Naive B cell (primary cell): ENCODE results near the gene TNIK. TPM values are rescaled to one million over a fixed set of nuclear protein-coding genes. Genes with fewer than 3 reads are reported as not detected.
"Not testable (repeated sequence)": the region's sequence is repeated elsewhere in the genome, so short reads cannot be mapped to it uniquely, and the experiment has no call there.

Experiments
- ATAC-seq, 2 donors: fragments of 150-1000 bp; cut with Tn5 transposase; 2 replicates each; pipeline ENCODE4 v1.10.0; 2021; ENCODE audit warnings: low read depth in 2 of 2, mild to moderate bottlenecking in 2 of 2, moderate library complexity in 2 of 2
- DNase-seq: peaks from one replicate; pipeline ENCODE4 v3.0.0; 2022
- H3K27ac Mint-ChIP-seq, 6 donors: one replicate each; pipeline ENCODE4 v1.8.0; 2020 to 2022; ENCODE audit warnings: mild to moderate bottlenecking in 6 of 6, mixed read lengths in 6 of 6, moderate library complexity in 5 of 6, inconsistent platforms in 2 of 6
- H3K27me3 Mint-ChIP-seq, 3 donors: one replicate each; pipeline ENCODE4 v1.8.0; 2021 to 2022; ENCODE audit warnings: mixed read lengths in 3 of 3, mild to moderate bottlenecking in 1 of 3
- H3K36me3 Mint-ChIP-seq, 2 donors: one replicate each; pipeline ENCODE4 v1.8.0; 2020 to 2022; ENCODE audit warnings: mixed read lengths in 2 of 2, inconsistent platforms in 1 of 2, mild to moderate bottlenecking in 1 of 2
- H3K4me1 Mint-ChIP-seq, 3 donors: one replicate each; pipeline ENCODE4 v1.8.0; 2020 to 2022; ENCODE audit warnings: mixed read lengths in 3 of 3, inconsistent platforms in 1 of 3, mild to moderate bottlenecking in 1 of 3, moderate library complexity in 1 of 3
- H3K4me3 Mint-ChIP-seq, 8 donors: one replicate each; pipeline ENCODE4 v1.8.0; 2020 to 2022; ENCODE audit warnings: mild to moderate bottlenecking in 8 of 8, mixed read lengths in 8 of 8, moderate library complexity in 8 of 8, inconsistent platforms in 2 of 8
- H3K9me3 Mint-ChIP-seq, 7 donors: one replicate each; pipeline ENCODE4 v1.8.0; 2020 to 2022; ENCODE audit warnings: mixed read lengths in 7 of 7, mild to moderate bottlenecking in 5 of 7, inconsistent platforms in 2 of 7, moderate library complexity in 1 of 7
- polyA plus RNA-seq, 6 donors: library from polyadenylated mRNA; unstranded; fragments of 300-500 nt; fragmentation: Illumina TruSeq; gene quantifications; one replicate each; pipeline ENCODE4 v1.2.3, GENCODE V29; 2021; ENCODE audit warnings: low read depth in 6 of 6

The TNIK gene
- polyA plus RNA-seq, 6 donors from 2014 or later = 0.58 to 1.8 (median 1.1) TPM; not detected in 1

DNA sequence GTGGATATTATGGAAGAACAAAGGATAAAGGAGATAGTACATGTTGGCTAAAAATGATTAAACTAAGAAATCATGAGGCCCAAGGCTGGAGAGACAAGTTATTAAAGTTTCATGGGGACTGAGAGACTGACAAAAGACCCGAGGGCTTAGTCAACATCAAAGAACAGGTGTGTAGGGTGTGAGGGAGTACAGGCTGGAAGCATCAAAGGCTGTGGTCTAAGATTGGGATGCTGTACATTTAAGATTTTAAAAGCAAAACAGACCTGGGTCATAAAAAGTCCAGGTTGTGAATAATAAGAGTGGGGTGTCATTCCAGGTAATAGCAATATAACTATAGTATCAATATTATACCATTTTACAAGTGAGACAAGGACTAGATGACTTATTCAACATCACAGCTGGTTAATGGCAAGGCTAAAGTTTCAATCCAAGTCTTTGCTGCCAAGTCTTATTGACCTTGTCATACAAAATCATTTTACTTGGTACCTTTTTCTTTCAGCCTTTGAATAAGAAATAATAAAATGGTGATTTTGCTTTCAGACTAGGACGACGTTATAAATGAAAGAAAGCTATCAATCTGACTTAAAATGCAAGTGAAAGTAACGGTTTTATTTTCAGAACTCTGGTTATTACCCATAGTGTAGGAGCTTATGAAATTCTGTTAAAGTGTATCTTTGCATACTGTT lies 211.6 kb downstream of the TNIK start:
- Mint-ChIP-seq H3K27ac (no peak overlapping the region), H3K9me3 (no peaks in the 10 kb centered on the region), H3K4me1 (peaks cover 0 to under 1% (median 0%) of the 10 kb centered on the region in 3 donors), H3K27me3 (no peaks in the 10 kb centered on the region), H3K4me3 (no peak overlapping the region), H3K36me3 (no peaks in the 10 kb centered on the region)
- ATAC-seq (no peak), DNase-seq (no peak)

DNA sequence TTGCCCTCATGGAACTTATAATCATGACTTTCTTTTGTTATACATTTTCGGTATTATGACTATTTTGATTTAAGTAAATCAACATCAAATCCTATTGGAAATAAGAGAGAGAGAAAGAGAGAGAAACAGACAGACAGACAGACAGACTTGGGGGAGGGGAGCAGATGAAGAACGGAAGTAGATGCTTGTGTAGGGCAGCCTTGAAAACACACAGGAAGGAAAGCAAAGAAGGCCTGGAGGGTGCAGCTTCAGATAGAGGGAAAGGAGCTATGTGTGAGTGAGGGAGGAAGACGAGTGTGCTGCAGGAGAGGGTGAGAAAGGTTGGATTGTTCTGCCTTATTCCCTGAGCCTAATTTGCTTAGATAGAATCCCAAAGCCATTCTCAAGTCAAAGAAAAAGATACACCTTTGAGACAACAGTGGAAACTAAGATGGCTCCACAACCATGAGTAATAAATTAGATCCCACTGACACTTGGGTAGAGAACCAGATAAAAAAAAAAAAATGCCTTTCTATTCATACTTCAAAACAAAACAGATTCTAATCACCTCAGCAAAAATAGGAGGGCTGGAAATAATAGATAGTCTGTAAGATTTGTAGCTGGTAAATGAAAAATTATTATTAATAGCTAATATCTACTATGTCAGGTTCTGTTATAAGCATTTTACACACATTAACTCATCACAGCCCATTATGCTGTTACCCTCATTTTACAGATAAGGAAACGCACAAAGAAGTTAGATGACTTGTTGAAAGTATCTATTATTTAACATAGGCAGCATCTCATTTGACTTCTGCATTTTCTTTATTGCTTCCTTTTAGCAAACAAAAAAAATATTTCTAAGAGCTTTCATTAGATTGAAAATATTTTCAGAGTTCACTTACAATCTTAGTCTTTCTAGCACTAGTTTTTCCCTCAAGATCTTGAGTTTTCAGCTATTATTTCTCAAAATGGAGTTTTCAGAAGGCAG lies 214.1 kb downstream of the TNIK start:
- Mint-ChIP-seq H3K4me3 (no peak overlapping the region), H3K4me1 (no peaks in the 10 kb centered on the region), H3K27me3 (no peaks in the 10 kb centered on the region), H3K27ac (no peak overlapping the region), H3K36me3 (no peaks in the 10 kb centered on the region), H3K9me3 (peaks cover 0 to 4% (median 0%) of the 10 kb centered on the region in 7 donors)
- ATAC-seq (no peak), DNase-seq (no peak)

DNA sequence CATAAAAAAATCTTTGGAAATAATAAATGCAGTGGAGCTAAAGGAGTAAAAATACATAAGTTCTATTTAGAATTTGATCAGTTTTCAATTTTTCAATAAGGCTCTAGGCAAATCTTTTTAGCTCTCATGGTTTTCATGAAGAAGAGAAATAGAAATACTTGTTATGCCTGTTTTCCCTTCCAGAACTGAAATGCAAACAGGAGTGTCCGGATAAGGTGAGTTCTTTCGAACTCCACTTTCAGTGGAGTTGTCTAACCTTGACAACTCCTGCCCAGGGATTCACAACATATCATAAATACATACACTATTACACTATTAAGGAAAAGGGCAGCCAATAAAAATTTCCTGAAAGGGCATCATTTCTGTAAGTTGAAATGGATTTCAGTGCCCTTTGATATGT lies 217.3 kb downstream of the TNIK start:
- Mint-ChIP-seq H3K4me3 (no peak overlapping the region), H3K27ac (no peak overlapping the region), H3K27me3 (no peaks in the 10 kb centered on the region), H3K4me1 (no peaks in the 10 kb centered on the region), H3K36me3 (no peaks in the 10 kb centered on the region), H3K9me3 (peaks cover 0 to 4% (median 0%) of the 10 kb centered on the region in 7 donors)
- ATAC-seq (no peak), DNase-seq (no peak)

DNA sequence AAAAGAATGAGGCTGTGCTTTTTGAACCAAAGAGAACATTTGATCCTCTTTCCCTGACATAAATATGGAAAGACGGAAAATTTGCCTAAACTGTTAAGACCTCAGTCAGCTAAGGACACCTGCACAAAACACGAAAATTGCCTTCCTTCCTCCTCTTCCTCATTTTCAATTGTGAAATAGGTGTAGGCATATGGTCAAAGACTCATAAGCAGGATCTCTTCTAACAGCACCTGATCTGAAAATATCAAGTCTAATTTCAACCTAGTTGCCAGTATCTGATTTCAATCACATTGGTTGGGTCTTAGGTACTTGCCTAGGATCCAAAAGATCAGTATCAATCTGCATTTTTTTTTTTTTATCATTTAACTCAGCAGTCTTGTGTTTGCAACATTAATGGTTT lies 218.0 kb downstream of the TNIK start:
- Mint-ChIP-seq H3K27ac (no peak overlapping the region), H3K4me1 (no peaks in the 10 kb centered on the region), H3K27me3 (no peaks in the 10 kb centered on the region), H3K36me3 (no peaks in the 10 kb centered on the region), H3K4me3 (no peak overlapping the region), H3K9me3 (peaks cover 0 to 4% (median 0%) of the 10 kb centered on the region in 7 donors)
- ATAC-seq (no peak), DNase-seq (no peak)

DNA sequence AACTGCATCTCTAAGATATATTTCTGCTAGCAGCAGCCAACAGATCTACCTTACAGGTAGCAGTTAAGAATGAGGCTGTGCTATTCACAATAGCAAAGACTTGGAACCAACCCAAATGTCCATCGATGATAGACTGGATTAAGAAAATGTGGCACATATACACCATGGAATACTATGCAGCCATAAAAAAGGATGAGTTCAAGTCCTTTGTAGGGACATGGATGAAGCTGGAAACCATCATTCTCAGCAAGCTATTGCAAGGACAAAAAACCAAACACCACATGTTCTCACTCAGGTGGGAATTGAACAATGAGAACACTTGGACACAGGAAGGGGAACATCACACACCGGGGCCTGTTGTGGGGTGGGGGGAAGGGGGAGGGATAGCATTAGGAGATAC lies 218.6 kb downstream of the TNIK start:
- H3K4me3 Mint-ChIP-seq, ATAC-seq, DNase-seq, H3K27me3 Mint-ChIP-seq, H3K27ac Mint-ChIP-seq, H3K9me3 Mint-ChIP-seq, H3K36me3 Mint-ChIP-seq, H3K4me1 Mint-ChIP-seq: not testable (repeated sequence)

DNA sequence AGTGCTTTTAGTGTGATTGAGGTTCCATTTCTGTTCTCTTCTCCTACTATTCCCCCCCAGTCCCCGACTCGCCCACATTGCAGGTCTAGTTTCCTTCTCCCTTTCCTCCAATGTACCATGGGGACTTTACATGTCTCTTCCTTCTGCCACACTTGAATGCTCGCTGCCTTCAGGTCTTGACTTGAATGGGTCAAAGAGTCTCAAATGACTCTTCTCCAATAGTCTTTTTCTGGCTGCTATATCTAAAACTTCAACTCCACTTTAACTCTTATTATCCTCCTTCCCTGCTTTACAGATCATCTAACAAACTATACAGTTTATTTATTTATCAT lies 219.7 kb downstream of the TNIK start:
- Mint-ChIP-seq H3K9me3 (peaks cover 0 to 4% (median 0%) of the 10 kb centered on the region in 7 donors), H3K27me3 (no peaks in the 10 kb centered on the region), H3K4me1 (no peaks in the 10 kb centered on the region), H3K36me3 (no peaks in the 10 kb centered on the region), H3K27ac (no peak overlapping the region), H3K4me3 (no peak overlapping the region)
- DNase-seq (no peak), ATAC-seq (no peak)

DNA sequence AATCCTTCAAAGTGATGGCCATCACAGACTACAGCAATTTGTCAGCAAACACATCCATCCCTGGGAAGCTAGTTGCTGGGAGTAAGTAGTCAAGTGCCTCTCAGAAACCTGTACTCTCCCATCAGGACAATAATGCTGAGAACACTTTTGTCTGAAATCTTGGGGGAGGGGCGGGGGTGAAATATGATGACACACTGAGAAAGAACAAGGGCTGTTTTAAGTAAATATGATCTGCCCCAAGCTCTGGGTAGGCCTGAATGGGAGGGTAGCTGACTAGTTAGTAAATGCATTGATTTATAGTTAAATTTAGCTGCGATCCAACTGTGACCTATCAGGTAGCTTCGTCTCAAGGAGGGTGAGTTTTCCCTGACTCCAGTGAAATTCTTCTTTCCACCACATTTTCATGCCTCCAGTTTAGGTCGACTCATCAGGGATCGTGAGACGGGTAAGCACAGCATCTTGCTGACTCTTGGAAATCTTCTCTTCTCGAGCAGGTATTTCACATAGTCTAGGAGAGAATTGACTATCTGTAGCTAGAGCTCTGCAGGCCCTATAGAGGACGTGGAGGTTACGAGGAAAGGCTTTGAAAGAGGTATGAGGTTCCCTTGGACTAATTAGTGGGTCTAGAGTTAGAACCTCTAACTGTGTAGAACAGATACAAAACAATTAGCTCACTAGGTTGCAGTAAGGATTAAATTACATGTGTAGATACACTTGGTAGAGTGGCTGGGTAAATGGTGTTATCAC lies 220.3 kb downstream of the TNIK start:
- Mint-ChIP-seq H3K27ac (no peak overlapping the region), H3K9me3 (peaks cover 0 to 4% (median 0%) of the 10 kb centered on the region in 7 donors), H3K36me3 (no peaks in the 10 kb centered on the region), H3K4me1 (no peaks in the 10 kb centered on the region), H3K4me3 (no peak overlapping the region), H3K27me3 (no peaks in the 10 kb centered on the region)
- ATAC-seq (no peak), DNase-seq (no peak)

DNA sequence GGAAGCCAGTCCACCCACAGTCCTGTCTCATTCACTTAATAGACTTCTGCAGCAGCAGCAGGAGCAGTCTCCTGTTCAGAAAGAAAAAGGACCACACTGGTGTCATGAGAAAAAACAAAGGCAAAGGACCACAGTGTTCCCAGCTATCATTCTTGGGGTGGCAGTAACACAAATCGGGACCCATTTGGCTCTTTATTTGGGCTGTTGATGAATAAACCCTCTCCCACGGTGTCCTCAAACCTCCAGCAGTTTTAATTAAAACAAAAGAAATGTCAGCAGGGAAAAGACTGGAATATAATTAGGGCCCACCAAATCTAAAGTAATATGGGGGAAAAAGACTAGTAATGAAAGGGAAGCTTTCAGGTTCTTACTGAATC lies 223.2 kb downstream of the TNIK start:
- no peak overlapping the region for H3K4me3 Mint-ChIP-seq
- ATAC-seq = no peak
- no peaks in the 10 kb centered on the region for H3K4me1 Mint-ChIP-seq
- H3K36me3 Mint-ChIP-seq = peaks cover 0 to 4% of the 10 kb centered on the region in 2 donors
- no peak for DNase-seq
- no peaks in the 10 kb centered on the region for H3K27me3 Mint-ChIP-seq
- no peak overlapping the region for H3K27ac Mint-ChIP-seq
- H3K9me3 Mint-ChIP-seq = no peaks in the 10 kb centered on the region

DNA sequence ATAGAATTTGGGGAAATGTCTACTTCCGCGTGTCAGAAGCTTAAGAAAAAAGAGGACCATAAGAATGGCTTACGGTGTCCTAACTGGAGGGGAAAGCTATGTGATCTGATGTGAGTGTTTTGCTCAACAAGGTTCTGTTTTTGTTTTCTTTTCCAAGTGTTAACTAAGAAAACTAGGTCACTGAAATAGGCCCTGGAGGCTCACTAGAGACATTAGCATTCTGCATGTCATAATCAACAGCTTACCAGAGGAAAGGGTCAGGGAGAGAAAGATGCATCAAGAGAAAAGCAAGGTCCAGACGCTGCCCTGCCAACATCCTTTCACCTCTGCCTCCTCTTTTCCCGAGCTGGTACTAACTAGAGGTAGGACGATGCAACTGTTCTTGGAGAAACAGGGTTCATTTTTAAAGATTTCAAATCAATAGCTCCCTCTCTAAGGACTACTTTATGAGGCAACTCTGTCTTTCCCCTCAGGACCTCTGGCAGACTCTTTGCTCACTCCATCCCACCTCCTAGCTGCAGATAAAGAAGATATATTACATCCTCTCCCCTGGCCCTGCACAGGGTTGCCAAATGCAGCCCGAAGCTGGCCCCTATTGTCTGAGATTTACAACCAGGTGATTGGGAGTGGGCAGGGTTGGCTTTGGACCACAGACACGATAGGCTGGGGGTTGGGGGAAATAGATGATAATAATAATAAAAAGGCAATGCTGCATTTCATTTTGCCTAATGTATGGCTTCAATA lies 223.8 kb downstream of the TNIK start:
- no peak overlapping the region for H3K27ac Mint-ChIP-seq
- H3K4me3 Mint-ChIP-seq = no peak overlapping the region
- no peaks in the 10 kb centered on the region for H3K4me1 Mint-ChIP-seq
- no peak for ATAC-seq
- H3K27me3 Mint-ChIP-seq = no peaks in the 10 kb centered on the region
- H3K36me3 Mint-ChIP-seq = peaks cover 0 to 4% of the 10 kb centered on the region in 2 donors
- no peaks in the 10 kb centered on the region for H3K9me3 Mint-ChIP-seq
- no peak for DNase-seq

DNA sequence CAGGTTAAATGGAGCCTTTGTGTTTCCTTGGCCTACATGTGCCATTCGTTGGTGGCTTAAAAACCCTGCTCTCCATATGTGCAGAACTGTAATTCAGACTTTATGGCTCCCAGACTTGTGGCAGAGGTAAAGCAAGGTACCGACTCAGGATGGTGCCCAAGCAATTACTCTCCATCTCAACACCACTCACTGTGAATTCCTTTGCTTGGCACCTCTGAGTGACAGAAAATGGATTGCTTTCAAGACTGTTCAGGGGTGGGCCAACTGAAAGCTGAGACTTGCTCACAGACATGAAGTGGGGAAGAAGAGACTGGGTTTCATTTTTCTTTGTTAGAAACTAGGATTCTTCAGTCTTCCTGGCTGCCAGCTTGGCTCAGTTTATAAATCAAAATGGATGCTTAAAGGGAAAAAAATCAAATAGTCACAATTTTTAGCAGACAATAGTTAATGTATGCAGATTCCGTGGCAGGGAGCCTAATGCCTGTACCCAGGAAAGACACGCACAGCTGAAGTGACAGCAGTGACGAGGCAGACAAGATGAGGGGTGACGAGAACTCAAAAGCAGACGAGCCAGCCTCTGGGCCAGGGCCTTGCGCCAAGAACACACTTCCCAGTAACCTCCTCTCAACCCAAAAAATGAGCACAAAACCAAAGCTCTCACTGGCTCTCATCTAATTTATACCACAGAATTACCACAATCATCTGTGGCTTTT lies 225.8 kb downstream of the TNIK start:
- no peak for DNase-seq
- H3K36me3 Mint-ChIP-seq = peaks cover 0 to 4% of the 10 kb centered on the region in 2 donors
- H3K4me3 Mint-ChIP-seq = peak overlapping the region in 1 of 8 donors; percentile 17
- H3K27ac Mint-ChIP-seq = no peak overlapping the region
- no peak for ATAC-seq
- no peaks in the 10 kb centered on the region for H3K4me1 Mint-ChIP-seq
- H3K27me3 Mint-ChIP-seq = no peaks in the 10 kb centered on the region
- H3K9me3 Mint-ChIP-seq = no peaks in the 10 kb centered on the region

DNA sequence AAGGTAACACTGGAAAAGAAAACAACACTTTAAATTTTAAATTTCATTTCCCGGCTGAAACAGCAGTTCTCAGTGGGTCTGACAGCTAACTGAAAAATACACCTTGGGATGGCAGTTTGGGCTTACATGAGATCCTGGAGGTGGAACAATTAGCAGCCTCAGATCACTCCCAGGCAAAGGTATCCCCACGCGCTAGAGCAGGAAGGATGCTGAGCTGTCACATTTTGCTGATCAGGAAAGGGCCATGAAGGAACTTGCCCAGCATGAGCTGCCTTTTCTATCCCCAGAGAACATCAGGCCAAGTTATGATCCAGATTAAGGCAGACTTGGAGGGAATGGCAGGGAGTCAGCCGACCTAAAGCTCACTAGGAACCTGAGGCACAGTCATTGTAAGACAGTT lies 228.8 kb downstream of the TNIK start:
- Mint-ChIP-seq H3K4me1 (no peaks in the 10 kb centered on the region), H3K27me3 (no peaks in the 10 kb centered on the region), H3K36me3 (peaks cover 0 to 4% of the 10 kb centered on the region in 2 donors), H3K27ac (no peak overlapping the region), H3K9me3 (peaks cover 0 to under 1% (median 0%) of the 10 kb centered on the region in 7 donors), H3K4me3 (no peak overlapping the region)
- DNase-seq (no peak), ATAC-seq (no peak)

DNA sequence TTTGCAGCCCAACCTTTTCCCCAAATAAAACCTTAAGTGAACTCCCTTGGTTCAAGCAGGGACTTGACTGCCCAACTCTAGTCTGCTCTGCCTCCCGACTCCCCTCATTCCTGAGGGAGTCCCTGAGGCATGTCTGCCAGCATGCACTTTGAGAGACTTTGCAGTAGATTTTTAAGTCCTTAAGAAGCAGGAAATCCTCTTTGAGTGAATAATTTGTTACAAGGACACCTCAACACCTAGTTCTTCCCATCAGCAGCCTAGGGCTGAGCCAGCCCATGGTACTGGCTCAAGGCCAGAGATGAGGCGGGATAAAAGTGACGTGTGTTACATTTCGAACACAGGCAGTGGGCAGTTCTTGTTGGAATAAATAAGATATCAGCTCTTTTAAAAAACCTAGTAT lies 229.3 kb downstream of the TNIK start:
- no peaks in the 10 kb centered on the region for H3K27me3 Mint-ChIP-seq
- peaks cover 0 to 4% of the 10 kb centered on the region in 2 donors for H3K36me3 Mint-ChIP-seq
- no peak overlapping the region for H3K4me3 Mint-ChIP-seq
- peak overlapping the region in 2 of 6 donors; percentile 20 to 39 for H3K27ac Mint-ChIP-seq
- no peaks in the 10 kb centered on the region for H3K4me1 Mint-ChIP-seq
- no peak for DNase-seq
- peaks cover 0 to 4% (median 2%) of the 10 kb centered on the region in 7 donors for H3K9me3 Mint-ChIP-seq
- ATAC-seq = no peak
